Keratinocyte (primary cell): ENCODE results near the gene PRKAG2.

ENCODE experiments used
- EZH2 ChIP-seq: IDR thresholded peaks from one replicate; pipeline ENCODE4 v1.6.1; 2012; ENCODE audit warnings: inconsistent platforms, mild to moderate bottlenecking, low read length, moderate library complexity
- TF ChIP-seq, protein P1 (sequence below), 3 experiments: IDR thresholded peaks in 1 of 3; conservative IDR thresholded peaks in 1 of 3; optimal IDR thresholded peaks in 1 of 3; 2 replicates in 2 of 3; 3 replicates in 1 of 3; pipeline versions ENCODE3 to v1.5.1; 2011; ENCODE audit warnings: low read length in 3 of 3, mild to moderate bottlenecking in 3 of 3, moderate library complexity in 2 of 3, control low read depth in 1 of 3, inconsistent platforms in 1 of 3; ENCODE audit not compliant: insufficient read depth in 2 of 3; ENCODE audit errors: extremely low read depth in 1 of 3

- TF ChIP-seq EZH2, result no peak
- TF ChIP-seq, protein P1, sequence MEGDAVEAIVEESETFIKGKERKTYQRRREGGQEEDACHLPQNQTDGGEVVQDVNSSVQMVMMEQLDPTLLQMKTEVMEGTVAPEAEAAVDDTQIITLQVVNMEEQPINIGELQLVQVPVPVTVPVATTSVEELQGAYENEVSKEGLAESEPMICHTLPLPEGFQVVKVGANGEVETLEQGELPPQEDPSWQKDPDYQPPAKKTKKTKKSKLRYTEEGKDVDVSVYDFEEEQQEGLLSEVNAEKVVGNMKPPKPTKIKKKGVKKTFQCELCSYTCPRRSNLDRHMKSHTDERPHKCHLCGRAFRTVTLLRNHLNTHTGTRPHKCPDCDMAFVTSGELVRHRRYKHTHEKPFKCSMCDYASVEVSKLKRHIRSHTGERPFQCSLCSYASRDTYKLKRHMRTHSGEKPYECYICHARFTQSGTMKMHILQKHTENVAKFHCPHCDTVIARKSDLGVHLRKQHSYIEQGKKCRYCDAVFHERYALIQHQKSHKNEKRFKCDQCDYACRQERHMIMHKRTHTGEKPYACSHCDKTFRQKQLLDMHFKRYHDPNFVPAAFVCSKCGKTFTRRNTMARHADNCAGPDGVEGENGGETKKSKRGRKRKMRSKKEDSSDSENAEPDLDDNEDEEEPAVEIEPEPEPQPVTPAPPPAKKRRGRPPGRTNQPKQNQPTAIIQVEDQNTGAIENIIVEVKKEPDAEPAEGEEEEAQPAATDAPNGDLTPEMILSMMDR (optimal IDR thresholded peaks at IDR 0.05 in 1 of 3, IDR thresholded peaks at IDR 0.05 in 1 of 3, conservative IDR thresholded peaks at IDR 0.05 in 1 of 3; ENCODE audit: extremely low read depth in 1 of 3, insufficient read depth in 2 of 3, low read length in 3 of 3), result peak in 1 of 3 experiments; percentile 10
Observed at GRCh38 chr7:151871904-151872303, 5.0 kb downstream of the PRKAG2 start.
